T-helper 2 cell treated with Interferon-gamma antibody and Interleukin-4, amounts not matched to agents 100 ng/mL and 5 ng/mL, for 36 hours (primary cell): ENCODE results near the gene RELB. TPM values are rescaled to one million over a fixed set of nuclear protein-coding genes. Genes with fewer than 3 reads are reported as not detected.

Experiments
- intact Hi-C: fragments of 100-400 bp; cut with micrococcal nuclease; formaldehyde crosslinking; loops from one replicate; pipeline ENCODE4 v1.15.1; 2023
- total RNA-seq: library from RNA; stranded (reverse); gene quantifications from 2 replicates; pipeline ENCODE4 v1.2.3, GENCODE V29; 2022

RELB gene
- total RNA-seq, 1 donor from 2014 or later: 33.1 TPM

DNA sequence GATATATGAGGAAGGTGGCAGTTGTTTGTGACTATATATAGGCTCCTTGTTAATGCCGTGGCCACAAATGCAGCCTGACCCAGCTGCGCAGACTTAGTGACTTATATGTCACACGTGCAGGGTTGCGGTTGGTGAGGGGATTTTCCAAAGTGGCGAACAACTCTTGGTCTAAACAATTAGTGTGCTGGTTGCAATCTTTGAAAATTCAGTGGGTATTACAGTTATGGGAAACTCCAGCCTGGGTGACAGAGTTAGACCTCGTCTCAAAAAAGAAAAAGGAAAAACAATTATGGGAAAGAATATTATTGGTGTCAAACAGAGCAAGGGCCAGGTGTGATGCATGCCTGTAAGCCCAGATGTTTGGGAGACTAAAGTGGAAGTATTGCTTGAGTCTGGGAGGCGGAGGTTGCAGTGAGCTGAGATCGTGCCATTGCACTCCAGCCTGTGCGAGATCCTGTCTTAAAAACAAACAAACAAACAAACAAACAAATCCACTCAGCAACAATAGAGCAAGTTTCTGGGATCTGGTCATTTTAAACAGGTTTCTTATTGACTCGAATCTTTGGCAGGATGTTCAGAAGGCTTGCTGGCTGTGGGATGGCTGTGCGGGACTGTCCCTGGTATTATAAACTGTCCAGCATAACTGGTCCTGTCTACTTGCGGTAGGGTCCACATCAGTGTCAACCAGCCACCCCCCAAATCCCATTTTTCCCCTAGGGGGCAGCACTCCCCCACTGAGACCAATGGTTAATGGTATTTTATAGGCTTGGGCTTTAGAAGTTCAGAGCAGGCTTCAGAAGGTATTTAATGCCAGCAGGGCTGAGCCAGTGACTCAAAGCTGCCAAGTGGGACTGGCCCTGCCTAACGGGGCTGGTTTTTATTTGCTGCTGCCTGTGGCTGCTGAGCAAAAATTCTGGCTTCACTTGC, 15.4 kb downstream of the RELB start:
- intact Hi-C loops: loop anchor here (1.0 kb wide), 1 partner anchor 171 kb away; no protein-coding TSS in a partner anchor

DNA sequence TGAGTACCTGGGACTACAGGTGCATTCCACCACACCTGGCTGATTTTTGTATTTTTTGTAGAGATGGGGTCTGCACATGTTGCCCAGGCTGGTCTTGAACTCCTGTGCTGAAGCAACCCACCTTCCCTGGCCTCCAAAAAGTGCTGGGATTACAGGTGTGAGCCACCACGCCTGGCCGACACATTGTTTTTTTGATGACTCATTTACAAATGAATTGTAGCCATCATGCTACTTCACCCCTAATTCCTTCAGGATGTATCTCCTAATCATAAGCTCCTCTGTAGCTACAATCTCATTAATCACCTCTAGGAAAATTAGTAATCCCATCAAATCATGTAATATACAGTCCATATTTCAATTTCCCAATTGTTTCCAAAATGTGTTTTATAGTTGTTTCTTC, 17.9 kb downstream of the RELB start:
- intact Hi-C loops: no loop called here

DNA sequence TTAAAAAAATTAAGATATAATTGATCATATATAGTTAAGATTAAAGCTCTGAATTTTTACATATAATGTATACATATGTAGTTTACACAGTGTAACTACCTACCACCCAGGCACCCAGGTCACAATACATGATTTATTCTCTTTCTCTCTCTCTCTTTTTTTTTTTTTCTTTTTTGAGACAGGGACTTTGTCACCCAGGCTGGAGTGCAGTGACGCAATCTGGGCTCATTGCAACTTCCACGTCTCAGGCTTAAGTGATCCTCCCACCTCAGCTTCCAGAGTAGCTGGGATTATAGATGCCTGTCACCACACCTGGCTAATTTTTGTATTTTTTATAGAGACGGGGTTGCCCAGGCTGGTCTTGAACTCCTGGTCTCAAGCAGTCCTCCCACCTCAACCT, 18.8 kb downstream of the RELB start:
- intact Hi-C loops: no loop called here

DNA sequence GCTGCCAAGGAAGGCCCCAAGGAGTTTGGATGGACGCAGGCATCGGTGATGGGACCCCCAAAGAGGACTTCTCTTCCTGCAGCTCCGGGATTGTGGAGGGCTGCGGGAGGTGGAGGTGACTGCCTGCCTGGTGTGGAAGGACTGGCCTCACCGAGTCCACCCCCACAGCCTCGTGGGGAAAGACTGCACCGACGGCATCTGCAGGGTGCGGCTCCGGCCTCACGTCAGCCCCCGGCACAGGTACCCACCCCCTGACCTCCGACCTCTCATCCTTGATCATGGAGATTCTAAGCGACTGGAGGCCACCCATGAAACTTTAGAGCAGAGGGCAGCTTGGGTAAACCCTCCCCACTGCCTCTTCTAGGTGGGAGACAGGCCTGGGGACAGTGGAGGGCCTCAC, 20.7 kb downstream of the RELB start:
- intact Hi-C loops: no loop called here

DNA sequence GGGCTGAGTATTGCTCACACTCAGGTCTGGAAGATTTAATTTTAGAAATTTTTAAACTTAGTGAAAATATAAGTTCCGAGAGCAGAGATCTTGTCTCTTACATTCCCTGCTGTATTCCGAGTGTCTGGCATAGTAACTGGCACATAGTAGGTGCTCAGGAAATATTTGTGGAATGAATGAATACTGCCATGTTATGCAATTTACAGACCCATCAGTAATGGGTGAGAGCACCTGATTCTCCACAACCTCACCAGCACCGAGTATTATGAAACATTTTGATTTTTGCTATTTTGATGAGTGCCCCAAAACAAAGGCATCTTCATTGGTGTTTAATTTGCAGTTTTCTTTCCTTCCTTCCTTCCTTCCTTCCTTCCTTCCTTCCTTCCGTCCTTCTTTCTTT, 21.8 kb downstream of the RELB start:
- intact Hi-C loops: no loop called here

DNA sequence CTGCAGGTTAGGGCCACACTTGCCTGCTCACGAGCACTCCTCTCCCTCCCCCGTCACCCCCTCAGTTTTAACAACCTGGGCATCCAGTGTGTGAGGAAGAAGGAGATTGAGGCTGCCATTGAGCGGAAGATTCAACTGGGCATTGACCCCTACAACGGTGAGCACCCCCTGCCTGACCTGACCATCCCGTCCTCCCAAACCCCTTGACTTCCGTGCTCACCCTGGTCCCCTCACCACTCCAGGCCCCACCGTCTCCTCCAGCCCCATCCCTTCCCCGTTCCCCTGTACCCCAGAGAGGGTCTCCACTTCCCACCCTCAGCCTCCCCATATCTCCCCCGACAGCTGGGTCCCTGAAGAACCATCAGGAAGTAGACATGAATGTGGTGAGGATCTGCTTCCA, 24.0 kb downstream of the RELB start:
- intact Hi-C loops: no loop called here

DNA sequence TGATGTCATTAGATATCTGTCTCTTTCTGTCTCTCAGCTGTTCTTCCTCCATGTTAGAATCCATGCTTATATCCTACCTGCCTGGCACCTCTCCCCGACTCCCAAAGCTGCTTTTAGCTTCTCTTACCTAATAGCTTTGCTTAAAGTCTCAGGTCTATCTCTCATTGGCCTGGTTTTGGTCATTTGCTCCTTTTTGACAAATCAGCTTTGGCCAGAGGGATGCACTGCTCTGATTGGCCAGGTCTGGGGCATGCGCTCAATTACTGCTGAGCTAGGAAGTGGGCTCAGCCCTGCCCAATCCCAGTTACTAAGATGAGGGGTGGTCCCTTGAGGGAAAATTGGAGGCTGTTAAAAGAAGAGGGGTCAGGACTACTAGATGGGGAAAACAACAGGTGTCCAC, 26.1 kb downstream of the RELB start:
- intact Hi-C loops: no loop called here

DNA sequence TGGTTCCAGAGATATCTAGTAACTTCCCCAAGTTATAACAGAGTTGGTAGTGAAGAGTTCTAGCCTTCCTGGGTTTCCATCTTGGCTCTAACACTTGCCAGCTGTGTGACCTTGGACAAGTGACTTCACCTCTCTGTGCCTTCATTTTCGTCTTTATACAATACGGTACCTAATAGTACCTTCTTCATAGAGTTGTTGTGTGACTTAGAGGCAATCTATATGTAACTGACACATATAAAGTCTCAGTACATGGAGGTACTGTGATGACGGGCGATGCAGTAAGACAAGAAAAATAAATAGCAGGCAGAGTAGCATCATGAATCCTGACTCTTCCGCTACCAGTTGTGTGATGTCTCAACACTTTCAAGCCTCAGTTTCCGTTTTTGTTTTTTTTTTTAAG, 29.6 kb downstream of the RELB start:
- intact Hi-C loops: no loop called here

DNA sequence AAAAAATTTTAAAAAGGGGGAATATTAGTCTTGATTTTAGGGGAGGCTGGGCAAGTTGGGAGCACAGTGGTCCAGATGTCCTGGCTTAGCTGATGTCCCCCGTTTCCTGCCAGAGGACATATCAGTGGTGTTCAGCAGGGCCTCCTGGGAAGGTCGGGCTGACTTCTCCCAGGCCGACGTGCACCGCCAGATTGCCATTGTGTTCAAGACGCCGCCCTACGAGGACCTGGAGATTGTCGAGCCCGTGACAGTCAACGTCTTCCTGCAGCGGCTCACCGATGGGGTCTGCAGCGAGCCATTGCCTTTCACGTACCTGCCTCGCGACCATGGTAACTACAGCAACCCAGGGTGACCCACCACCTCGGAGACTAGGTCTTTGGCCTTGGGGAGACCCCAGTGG, 31.2 kb downstream of the RELB start:
- intact Hi-C loops: no loop called here

DNA sequence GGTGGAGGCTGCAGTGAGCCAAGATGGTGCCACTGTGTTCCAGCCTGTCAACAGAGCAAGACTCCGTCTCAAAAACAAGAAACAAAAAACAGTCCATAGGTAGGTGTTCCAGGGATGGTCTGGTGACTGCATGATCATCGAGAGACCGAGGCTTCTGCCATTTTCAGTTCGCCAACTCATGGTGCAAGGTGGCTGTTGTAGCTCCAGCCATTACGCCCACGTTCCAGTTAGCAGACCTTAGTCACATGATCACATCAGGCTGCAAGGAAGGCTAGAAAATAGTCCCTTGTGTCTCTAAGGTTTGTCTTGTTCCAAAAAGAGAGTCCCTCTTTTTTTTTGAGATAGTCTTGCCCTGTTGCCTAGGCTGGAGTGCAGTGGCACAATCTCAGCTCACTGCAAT, 34.5 kb downstream of the RELB start:
- intact Hi-C loops: no loop called here

DNA sequence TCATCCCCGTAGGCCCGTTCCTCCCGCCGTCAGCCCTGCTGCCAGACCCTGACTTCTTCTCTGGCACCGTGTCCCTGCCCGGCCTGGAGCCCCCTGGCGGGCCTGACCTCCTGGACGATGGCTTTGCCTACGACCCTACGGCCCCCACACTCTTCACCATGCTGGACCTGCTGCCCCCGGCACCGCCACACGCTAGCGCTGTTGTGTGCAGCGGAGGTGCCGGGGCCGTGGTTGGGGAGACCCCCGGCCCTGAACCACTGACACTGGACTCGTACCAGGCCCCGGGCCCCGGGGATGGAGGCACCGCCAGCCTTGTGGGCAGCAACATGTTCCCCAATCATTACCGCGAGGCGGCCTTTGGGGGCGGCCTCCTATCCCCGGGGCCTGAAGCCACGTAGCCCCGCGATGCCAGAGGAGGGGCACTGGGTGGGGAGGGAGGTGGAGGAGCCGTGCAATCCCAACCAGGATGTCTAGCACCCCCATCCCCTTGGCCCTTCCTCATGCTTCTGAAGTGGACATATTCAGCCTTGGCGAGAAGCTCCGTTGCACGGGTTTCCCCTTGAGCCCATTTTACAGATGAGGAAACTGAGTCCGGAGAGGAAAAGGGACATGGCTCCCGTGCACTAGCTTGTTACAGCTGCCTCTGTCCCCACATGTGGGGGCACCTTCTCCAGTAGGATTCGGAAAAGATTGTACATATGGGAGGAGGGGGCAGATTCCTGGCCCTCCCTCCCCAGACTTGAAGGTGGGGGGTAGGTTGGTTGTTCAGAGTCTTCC, 36.3 kb downstream of the RELB start:
- intact Hi-C loops: loop anchor here (2.0 kb wide), 2 partner anchors 39 to 83 kb away; partner anchors contain the start of genes CLPTM1 and ZNF296

DNA sequence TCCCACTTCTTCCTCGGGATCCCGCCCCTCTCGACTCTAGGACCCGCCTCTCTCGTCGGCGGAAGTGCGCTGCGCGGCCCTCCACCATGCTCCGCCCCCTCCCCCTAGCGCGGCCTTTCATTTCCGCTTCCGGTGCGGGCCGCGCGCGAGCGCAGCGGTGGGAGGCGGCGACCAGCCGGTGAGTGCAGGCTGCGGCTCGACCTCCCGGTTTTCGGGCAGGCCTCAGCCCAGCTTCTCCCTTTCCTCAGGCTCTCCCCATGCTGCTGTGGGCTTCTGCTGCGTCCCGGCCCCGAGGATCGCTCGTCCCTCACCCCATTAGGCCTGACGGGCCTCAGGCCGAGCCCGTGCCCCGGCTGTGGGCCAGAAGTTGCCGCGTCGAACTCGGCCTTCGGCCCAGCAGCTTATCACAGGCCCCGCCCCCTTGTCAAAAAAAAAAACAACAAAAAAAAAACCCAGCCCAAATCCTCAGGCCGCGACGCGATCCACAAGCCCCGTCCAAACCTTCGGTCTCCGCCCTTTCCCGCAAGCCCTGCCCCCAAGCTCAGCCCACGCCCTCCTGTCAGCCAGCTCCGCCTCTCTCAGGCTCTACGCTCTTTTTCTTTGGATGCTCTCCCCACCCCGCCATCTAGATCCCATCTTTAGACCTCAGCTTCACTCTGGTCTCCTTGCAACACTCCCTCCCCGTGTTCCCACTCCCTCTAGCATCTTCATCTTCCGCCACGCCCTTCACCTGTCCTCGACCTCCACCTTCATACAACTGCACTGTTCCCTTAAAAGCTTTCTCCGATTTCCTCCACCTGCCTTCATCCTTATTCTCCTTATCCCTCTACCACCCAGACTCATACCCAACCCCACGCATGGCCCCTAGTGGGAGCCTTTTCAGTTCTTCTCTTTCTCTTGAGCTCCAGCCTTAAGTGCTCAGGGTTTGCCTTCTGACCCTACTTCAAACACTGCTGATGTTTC, 37.9 kb downstream of the RELB start, which contains the start of gene CLASRP:
Gene CLASRP, plus strand, starts transcription at position 115 of the 963 bp plus-strand sequence. CDS start 1,168 bp downstream, outside the sequence.
- intact Hi-C loops: loop anchor here (1.0 to 2.0 kb wide), 4 partner anchors 37 to 149 kb away; partner anchors contain the start of genes CLPTM1 and ZNF296

DNA sequence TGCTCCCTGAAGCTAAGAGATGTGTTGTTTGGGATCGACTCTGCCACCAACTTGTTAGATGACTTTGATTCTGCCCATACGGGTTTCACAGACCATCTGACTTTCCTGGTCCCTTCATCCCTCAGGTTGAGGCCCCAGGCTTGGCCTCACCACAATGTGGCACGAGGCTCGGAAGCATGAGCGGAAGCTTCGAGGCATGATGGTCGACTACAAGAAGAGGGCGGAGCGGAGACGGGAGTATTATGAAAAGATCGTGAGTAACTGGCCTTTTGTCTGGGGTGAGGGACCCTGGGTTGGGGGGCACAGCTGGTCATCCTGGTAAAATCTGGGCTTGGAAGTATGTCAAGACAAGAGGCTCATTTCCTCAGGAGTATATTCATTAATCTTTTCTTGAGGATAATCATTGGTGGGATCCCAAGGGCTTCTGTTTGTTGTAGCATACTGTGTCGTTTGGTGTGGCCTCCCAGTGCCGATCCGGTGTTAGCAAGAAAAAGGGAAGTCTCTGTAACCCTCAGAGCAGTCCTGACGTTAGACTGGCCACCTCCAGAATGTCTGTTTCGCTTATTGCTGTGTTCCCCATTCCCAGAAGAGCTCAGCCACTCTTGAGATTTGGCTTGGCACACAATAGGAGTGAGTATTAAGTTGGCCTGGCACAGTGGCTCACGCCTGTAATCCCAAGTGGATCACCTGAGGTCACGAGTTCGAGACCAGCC, 39.0 kb downstream of the RELB start:
- intact Hi-C loops: no loop called here

DNA sequence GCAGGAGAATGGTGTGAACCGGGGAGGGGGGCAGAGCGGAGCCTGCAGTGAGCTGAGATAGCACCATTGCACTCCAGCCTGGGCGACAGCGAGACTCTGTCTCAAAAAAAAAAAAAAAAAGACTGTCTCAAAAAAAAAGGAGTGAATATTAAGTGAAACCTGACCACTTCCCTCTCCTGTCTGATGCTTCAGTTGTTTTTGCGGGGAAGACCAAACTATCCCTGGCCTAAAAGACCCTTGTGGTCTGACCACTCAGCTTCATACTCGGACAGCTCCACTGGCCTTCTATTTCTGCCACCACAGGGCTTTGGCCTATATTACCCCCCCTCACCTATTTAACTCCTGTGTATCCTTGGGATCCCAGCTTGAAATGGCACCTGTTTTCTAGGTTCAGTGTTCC, 39.9 kb downstream of the RELB start:
- intact Hi-C loops: no loop called here

DNA sequence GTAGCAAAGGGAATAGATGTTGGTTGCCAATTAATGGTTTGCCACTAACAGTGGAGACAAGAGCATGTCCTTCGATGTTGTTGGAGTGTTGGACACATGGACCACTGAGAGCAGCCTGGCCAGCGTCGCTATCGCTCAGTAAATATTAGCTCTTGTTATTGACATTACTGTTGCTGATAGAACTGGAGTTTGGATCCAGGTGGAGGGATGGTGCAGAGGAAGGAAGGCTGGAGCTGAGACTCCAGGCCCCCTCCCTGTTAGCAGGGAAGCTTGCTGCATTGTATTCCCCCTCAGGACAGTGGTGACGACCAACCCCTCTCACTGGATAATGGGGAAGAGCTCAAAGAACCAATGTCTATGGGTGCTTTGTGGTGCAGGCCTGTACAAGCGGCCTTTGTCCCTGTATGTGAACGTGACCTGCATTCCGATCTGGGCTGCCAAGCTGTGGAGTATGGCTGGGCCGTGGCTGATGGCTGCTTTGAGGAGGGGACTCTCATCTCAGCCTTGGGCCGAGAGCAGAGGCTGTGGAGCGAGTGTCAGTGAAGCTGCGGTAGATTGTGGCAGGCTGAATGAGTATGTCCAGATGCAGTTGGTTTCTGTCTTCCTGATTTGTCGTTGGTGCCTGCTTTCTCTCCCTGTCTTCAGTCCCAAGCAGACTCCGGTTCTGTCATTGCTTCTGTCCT, 44.5 kb downstream of the RELB start:
- intact Hi-C loops: no loop called here

DNA sequence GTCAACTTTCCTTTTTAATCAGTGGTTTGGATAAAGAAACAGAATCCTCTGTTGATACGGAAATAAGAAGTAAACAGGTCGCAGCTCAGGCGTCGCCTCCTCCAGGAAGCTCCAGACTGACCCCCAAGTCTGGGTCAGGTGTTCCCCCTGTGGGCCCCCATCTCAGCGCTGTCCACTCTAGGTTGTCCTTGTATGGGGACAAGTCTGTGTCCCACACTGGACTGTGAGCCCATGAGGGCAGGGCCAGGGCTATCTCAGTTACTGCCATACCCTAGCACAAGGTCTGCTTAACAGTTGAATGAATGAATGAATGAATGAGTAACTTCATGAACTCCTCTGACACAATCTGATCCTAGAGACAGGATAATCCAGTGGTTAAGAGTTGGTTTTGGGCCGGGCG, 45.1 kb downstream of the RELB start:
- intact Hi-C loops: no loop called here

DNA sequence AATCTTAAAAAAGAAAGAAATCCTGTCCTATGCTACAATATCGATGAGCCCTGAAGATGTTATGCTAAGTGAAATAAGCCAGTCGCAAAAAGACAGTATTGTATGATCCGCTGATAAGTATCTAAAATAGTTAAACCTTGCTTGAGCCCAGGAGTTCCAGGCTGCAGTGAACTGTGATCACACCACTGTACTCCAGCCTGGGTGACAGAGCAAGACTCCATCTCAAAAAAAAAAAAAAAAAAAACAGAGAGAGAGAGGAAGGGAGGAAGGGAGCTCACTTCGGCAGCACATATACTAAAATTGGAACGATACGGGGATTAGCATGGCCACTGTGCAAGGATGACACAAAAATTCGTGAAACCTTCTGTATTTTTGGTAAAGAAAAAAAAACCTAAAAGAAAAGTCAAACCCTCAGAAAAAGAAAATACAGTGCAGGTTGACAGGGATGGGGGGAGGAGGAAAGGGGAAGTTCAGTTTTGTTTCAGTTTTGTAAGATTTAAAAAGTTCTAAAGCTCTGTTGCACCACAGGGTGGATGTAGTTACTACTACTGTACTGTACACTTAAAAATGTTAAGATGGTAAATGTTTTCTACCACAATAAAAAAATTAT, 46.0 kb downstream of the RELB start:
- intact Hi-C loops: no loop called here

DNA sequence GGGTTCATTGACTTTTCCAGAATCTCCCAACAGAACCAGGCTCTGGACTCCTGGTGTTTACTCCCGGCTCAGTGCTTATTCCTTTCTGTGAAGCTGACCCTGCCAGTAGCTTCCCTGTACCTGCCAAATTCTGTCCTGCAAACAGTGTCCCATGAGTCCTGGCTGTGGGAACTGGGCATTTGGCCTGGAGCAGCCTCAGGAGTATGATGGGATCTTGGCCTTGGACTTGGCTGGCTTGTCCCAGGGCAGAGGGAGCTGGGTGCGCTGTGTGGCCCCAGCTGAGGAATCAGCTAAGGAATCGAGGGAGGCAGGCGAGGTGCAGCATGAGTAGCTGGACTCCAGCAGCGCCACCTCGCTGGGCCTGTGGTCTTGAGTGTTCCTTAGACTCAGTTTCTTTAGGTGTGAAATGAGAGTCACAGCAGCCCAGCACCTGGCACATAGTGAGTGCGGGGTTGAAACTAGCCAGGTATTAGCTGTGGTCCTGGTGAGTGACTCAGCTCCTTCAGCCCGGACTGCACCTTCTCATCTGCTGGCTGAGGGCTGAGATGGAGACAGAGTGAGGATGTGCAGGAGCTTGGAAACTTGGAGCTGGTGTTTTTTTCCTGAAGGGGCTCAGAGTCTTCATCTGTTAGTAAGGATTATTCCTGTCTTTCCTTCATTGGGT, 47.9 kb downstream of the RELB start:
- intact Hi-C loops: no loop called here

DNA sequence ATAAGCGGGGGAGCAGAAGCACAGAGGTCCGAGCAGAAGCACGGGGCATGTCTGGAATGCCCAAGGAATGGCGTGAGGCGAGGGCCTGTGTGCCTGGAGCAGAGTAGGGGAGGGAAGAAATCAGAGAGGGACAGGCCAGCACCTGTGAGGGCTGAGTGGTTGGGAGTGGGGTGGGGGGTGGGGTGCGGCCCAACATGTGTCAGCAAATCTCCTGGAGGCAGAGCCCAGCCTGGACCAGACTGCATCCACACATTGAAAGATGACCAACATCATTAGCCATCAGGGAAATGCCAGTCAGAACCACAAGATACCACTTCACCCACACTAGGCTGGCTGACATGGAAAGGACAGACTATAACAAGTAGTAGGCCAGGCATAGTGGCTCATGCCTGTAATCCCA, 48.8 kb downstream of the RELB start:
- intact Hi-C loops: no loop called here
